COLO668 (cell line): ENCODE measurements around the gene MRPS10.
"Not testable (repeated sequence)": the region's sequence is repeated elsewhere in the genome, so short reads cannot be mapped to it uniquely, and the experiment has no call there.

ENCODE experiments used
- DNase-seq: peaks from one replicate; lab custom pipeline; 2025; ENCODE audit not compliant: unreplicated experiment; lab: John Stamatoyannopoulos, UW

MRPS10 gene

GRCh38 chr6:42239333-42239732 lies 21.7 kb upstream of the MRPS10 start:
- DNase-seq, result no peak

GRCh38 chr6:42237857-42238256 lies 20.2 kb upstream of the MRPS10 start:
- DNase-seq, result no peak

GRCh38 chr6:42236682-42237473 lies 19.2 kb upstream of the MRPS10 start:
- no peak for DNase-seq

GRCh38 chr6:42236030-42236429 lies 18.4 kb upstream of the MRPS10 start:
- no peak for DNase-seq

GRCh38 chr6:42232035-42232434 lies 14.4 kb upstream of the MRPS10 start:
- no peak for DNase-seq

- DNase-seq, result no peak
These were observed 13.0 kb upstream of the MRPS10 start for GRCh38 chr6:42230345-42231321.

- no peak for DNase-seq
These were observed 12.0 kb upstream of the MRPS10 start for GRCh38 chr6:42229506-42230119.

- no peak for DNase-seq
These were observed 10.6 kb upstream of the MRPS10 start for GRCh38 chr6:42228305-42228704.

- DNase-seq, result no peak
These were observed 9.7 kb upstream of the MRPS10 start for GRCh38 chr6:42227173-42227850.

- no peak for DNase-seq
These were observed 9.0 kb upstream of the MRPS10 start for GRCh38 chr6:42226645-42227143.

GRCh38 chr6:42226161-42226611 lies 8.5 kb upstream of the MRPS10 start:
- DNase-seq, result no peak

GRCh38 chr6:42225419-42225818 lies 7.8 kb upstream of the MRPS10 start:
- no peak for DNase-seq

- no peak for DNase-seq
These were observed 7.3 kb upstream of the MRPS10 start for GRCh38 chr6:42225029-42225339.

- DNase-seq, result no peak
These were observed 6.8 kb upstream of the MRPS10 start for GRCh38 chr6:42224222-42225028.

GRCh38 chr6:42222448-42222847 lies 4.8 kb upstream of the MRPS10 start:
- no peak for DNase-seq

- no peak for DNase-seq
These were observed 3.9 kb upstream of the MRPS10 start for GRCh38 chr6:42221546-42221945.

- no peak for DNase-seq
These were observed 3.1 kb upstream of the MRPS10 start for GRCh38 chr6:42220807-42221206.

- DNase-seq, result no peak
These were observed 523 bp downstream of the MRPS10 start for GRCh38 chr6:42217157-42217518.

GRCh38 chr6:42216495-42216894 lies 1.2 kb downstream of the MRPS10 start:
- not testable (repeated sequence) for DNase-seq

- DNase-seq, result no peak
These were observed 5.2 kb downstream of the MRPS10 start for GRCh38 chr6:42212442-42212841.
